Measurements from ENCODE around the gene SUSD2. TPM values are rescaled to one million over a fixed set of nuclear protein-coding genes. Genes with fewer than 3 reads are reported as not detected.

Gene SUSD2
- total RNA-seq, 1 experiment from 2014 or later: 1.1 TPM

DNA sequence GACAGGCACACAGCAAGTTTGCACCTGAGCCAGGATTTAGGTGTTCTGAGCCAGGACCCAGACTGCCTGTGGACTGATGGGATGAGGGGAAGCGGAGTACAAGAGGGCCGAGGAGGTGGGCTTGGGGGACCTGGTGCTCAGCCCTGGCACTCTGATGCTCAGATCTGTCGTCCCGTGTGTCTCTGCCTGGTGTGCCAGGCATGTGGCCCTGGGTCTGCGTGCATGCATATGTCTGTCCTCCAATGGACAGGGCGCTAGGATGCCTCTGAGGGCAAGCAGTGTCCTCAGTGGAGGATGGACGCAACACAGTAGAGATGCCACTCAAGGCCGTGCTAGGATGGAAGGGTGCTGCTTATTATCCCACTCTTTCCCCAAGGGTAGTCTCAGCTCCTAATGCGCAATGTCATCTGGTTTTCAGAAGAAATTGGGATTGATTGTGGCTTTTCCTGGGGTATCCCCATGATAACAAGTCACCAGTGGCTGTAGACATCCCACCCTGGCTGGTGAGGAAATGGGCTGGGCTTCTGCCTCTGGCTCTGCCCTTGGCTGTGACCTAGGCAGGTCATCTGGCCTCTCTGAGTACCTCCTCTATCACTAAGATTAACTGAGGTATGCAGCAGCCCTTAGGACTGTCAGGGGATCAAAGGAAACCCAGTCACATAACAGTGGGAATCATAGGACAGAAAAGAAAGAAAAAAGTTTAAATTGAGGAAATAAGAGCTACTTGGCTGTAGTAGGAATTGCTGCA is 35.7 kb upstream of the SUSD2 start (continued):
- TF ChIP-seq, protein P1, sequence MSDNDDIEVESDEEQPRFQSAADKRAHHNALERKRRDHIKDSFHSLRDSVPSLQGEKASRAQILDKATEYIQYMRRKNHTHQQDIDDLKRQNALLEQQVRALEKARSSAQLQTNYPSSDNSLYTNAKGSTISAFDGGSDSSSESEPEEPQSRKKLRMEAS (CRISPR knock-in tag; IDR thresholded peaks at IDR 0.05): no peak
- TF ChIP-seq NR2C2 (CRISPR knock-in tag; IDR thresholded peaks at IDR 0.05) (no peak), JUN (CRISPR knock-in tag; IDR thresholded peaks at IDR 0.05) (no peak), HMGA2 (CRISPR knock-in tag; IDR thresholded peaks at IDR 0.05) (no peak), CREM (CRISPR knock-in tag; IDR thresholded peaks at IDR 0.05) (no peak), SMAD4 (CRISPR knock-in tag; IDR thresholded peaks at IDR 0.05) (no peak)
- TF ChIP-seq, protein P2, sequence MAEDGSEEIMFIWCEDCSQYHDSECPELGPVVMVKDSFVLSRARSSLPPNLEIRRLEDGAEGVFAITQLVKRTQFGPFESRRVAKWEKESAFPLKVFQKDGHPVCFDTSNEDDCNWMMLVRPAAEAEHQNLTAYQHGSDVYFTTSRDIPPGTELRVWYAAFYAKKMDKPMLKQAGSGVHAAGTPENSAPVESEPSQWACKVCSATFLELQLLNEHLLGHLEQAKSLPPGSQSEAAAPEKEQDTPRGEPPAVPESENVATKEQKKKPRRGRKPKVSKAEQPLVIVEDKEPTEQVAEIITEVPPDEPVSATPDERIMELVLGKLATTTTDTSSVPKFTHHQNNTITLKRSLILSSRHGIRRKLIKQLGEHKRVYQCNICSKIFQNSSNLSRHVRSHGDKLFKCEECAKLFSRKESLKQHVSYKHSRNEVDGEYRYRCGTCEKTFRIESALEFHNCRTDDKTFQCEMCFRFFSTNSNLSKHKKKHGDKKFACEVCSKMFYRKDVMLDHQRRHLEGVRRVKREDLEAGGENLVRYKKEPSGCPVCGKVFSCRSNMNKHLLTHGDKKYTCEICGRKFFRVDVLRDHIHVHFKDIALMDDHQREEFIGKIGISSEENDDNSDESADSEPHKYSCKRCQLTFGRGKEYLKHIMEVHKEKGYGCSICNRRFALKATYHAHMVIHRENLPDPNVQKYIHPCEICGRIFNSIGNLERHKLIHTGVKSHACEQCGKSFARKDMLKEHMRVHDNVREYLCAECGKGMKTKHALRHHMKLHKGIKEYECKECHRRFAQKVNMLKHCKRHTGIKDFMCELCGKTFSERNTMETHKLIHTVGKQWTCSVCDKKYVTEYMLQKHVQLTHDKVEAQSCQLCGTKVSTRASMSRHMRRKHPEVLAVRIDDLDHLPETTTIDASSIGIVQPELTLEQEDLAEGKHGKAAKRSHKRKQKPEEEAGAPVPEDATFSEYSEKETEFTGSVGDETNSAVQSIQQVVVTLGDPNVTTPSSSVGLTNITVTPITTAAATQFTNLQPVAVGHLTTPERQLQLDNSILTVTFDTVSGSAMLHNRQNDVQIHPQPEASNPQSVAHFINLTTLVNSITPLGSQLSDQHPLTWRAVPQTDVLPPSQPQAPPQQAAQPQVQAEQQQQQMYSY (CRISPR knock-in tag; IDR thresholded peaks at IDR 0.05): no peak
- TF ChIP-seq, protein P3, sequence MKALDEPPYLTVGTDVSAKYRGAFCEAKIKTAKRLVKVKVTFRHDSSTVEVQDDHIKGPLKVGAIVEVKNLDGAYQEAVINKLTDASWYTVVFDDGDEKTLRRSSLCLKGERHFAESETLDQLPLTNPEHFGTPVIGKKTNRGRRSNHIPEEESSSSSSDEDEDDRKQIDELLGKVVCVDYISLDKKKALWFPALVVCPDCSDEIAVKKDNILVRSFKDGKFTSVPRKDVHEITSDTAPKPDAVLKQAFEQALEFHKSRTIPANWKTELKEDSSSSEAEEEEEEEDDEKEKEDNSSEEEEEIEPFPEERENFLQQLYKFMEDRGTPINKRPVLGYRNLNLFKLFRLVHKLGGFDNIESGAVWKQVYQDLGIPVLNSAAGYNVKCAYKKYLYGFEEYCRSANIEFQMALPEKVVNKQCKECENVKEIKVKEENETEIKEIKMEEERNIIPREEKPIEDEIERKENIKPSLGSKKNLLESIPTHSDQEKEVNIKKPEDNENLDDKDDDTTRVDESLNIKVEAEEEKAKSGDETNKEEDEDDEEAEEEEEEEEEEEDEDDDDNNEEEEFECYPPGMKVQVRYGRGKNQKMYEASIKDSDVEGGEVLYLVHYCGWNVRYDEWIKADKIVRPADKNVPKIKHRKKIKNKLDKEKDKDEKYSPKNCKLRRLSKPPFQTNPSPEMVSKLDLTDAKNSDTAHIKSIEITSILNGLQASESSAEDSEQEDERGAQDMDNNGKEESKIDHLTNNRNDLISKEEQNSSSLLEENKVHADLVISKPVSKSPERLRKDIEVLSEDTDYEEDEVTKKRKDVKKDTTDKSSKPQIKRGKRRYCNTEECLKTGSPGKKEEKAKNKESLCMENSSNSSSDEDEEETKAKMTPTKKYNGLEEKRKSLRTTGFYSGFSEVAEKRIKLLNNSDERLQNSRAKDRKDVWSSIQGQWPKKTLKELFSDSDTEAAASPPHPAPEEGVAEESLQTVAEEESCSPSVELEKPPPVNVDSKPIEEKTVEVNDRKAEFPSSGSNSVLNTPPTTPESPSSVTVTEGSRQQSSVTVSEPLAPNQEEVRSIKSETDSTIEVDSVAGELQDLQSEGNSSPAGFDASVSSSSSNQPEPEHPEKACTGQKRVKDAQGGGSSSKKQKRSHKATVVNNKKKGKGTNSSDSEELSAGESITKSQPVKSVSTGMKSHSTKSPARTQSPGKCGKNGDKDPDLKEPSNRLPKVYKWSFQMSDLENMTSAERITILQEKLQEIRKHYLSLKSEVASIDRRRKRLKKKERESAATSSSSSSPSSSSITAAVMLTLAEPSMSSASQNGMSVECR (CRISPR knock-in tag; IDR thresholded peaks at IDR 0.05; ENCODE audit: borderline replicate concordance): no peak

DNA sequence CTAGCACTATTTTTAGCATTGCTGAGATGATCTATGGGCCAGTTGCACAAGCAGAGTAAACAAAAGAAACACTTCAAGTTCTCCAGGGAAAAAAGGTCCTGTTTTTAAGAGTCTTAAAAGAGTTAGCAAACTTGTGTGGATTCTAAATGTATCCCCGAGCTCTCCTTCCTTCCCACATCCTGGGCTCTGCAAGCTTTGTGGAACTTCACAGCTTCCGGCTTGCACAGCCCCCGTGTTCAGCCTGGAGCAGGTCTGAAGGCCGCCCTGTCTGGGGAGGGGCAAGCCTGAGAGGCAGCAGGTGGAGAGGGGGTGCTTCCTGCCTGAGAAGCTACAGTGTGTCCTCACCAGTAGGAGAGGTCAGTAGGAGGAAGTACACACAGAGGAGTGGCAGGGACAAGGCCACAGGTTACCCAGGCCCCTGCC is 35.1 kb upstream of the SUSD2 start:
- TF ChIP-seq, protein P4, sequence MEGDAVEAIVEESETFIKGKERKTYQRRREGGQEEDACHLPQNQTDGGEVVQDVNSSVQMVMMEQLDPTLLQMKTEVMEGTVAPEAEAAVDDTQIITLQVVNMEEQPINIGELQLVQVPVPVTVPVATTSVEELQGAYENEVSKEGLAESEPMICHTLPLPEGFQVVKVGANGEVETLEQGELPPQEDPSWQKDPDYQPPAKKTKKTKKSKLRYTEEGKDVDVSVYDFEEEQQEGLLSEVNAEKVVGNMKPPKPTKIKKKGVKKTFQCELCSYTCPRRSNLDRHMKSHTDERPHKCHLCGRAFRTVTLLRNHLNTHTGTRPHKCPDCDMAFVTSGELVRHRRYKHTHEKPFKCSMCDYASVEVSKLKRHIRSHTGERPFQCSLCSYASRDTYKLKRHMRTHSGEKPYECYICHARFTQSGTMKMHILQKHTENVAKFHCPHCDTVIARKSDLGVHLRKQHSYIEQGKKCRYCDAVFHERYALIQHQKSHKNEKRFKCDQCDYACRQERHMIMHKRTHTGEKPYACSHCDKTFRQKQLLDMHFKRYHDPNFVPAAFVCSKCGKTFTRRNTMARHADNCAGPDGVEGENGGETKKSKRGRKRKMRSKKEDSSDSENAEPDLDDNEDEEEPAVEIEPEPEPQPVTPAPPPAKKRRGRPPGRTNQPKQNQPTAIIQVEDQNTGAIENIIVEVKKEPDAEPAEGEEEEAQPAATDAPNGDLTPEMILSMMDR (IDR thresholded peaks at IDR 0.05): no peak
- TF ChIP-seq ZNF263 (CRISPR knock-in tag; IDR thresholded peaks at IDR 0.05; ENCODE audit: low read depth): no peak
- no peak for TF ChIP-seq ZNF671 (CRISPR knock-in tag; IDR thresholded peaks at IDR 0.05)
- TF ChIP-seq FOXK1 (CRISPR knock-in tag; IDR thresholded peaks at IDR 0.05): 0 out of 2 replicates have a peak, but pooled peaks have one; percentile 25
- TF ChIP-seq, protein P5, sequence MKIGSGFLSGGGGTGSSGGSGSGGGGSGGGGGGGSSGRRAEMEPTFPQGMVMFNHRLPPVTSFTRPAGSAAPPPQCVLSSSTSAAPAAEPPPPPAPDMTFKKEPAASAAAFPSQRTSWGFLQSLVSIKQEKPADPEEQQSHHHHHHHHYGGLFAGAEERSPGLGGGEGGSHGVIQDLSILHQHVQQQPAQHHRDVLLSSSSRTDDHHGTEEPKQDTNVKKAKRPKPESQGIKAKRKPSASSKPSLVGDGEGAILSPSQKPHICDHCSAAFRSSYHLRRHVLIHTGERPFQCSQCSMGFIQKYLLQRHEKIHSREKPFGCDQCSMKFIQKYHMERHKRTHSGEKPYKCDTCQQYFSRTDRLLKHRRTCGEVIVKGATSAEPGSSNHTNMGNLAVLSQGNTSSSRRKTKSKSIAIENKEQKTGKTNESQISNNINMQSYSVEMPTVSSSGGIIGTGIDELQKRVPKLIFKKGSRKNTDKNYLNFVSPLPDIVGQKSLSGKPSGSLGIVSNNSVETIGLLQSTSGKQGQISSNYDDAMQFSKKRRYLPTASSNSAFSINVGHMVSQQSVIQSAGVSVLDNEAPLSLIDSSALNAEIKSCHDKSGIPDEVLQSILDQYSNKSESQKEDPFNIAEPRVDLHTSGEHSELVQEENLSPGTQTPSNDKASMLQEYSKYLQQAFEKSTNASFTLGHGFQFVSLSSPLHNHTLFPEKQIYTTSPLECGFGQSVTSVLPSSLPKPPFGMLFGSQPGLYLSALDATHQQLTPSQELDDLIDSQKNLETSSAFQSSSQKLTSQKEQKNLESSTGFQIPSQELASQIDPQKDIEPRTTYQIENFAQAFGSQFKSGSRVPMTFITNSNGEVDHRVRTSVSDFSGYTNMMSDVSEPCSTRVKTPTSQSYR (CRISPR knock-in tag; IDR thresholded peaks at IDR 0.05): no peak
- TF ChIP-seq, protein P6, sequence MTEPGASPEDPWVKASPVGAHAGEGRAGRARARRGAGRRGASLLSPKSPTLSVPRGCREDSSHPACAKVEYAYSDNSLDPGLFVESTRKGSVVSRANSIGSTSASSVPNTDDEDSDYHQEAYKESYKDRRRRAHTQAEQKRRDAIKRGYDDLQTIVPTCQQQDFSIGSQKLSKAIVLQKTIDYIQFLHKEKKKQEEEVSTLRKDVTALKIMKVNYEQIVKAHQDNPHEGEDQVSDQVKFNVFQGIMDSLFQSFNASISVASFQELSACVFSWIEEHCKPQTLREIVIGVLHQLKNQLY (CRISPR knock-in tag; IDR thresholded peaks at IDR 0.05): no peak
- TF ChIP-seq ETV6 (CRISPR knock-in tag; IDR thresholded peaks at IDR 0.05): no peak
- no peak for TF ChIP-seq ESRRA (CRISPR knock-in tag; IDR thresholded peaks at IDR 0.05; ENCODE audit: borderline replicate concordance)
- no peak for TF ChIP-seq ZNF232 (CRISPR knock-in tag; IDR thresholded peaks at IDR 0.05)
- CTCF ChIA-PET: interaction anchor here (0.6 to 5.5 kb wide), 12 partner anchors 10 to 276 kb away, joined by 3 to 99 read pairs (median 6); partner anchors contain the start of gene CABIN1
- DNase-seq (ENCODE audit: low spot score) (peak; percentile 66), ATAC-seq (peak; percentile 94)
- no peaks in the 10 kb centered on the region for H3K9me3 Mint-ChIP-seq
- 0 out of 2 replicates have a peak, but pooled peaks cover 3% of the 10 kb centered on the region for H3K36me3 Mint-ChIP-seq
- peaks cover 27% of the 10 kb centered on the region for H3K4me1 Mint-ChIP-seq
- no peaks in the 10 kb centered on the region for H3K27me3 Mint-ChIP-seq (ENCODE audit: low read depth)
- no peak overlapping the region for H3K4me3 Mint-ChIP-seq
- H3K27ac Mint-ChIP-seq: peak overlapping the region; percentile 92
- POLR2A ChIA-PET: interaction anchor here (1.0 to 2.0 kb wide), 2 partner anchors 9 to 10 kb away, joined by 5 to 9 read pairs; no protein-coding TSS in a partner anchor

Measured in WTC11 (cell line).